HAP-1 (cell line): Measurements from ENCODE around the gene SURF6.
A peak's percentile ranks its signal among the peaks of the same experiment; 100 is the strongest.
"Not testable (repeated sequence)": the region's sequence is repeated elsewhere in the genome, so short reads cannot be mapped to it uniquely, and the experiment has no call there.

Source experiments
- DNase-seq, 2 experiments: peaks; one replicate each; pipeline ENCODE4 v3.0.0-alpha.2; 2016 to 2020; ENCODE audit warnings: low spot score in 2 of 2
- H3K27me3 ChIP-seq: fragments of 250-450 bp; sonication (Bioruptor Pico); 2 replicates; pipeline ENCODE4 v1.5.1; 2020; ENCODE audit warnings: low read depth, mild to moderate bottlenecking, moderate library complexity
- H3K36me3 ChIP-seq: fragments of 250-450 bp; sonication (Bioruptor Pico); replicated peaks from 2 replicates; pipeline ENCODE4 v1.5.1; 2020; ENCODE audit warnings: mild to moderate bottlenecking
- H3K4me1 ChIP-seq: fragments of 250-450 bp; sonication (Bioruptor Pico); 2 replicates; pipeline ENCODE4 v1.5.1; 2020; ENCODE audit warnings: mild to moderate bottlenecking
- H3K4me3 ChIP-seq: fragments of 250-450 bp; sonication (Bioruptor Pico); 2 replicates; pipeline ENCODE4 v1.5.1; 2020; ENCODE audit warnings: mild to moderate bottlenecking, moderate library complexity
- H3K9me3 ChIP-seq: fragments of 250-450 bp; sonication (Bioruptor Pico); 2 replicates; pipeline ENCODE4 v1.5.1; 2020; ENCODE audit warnings: mild to moderate bottlenecking, moderate library complexity
- in situ Hi-C: fragments of 300-500 bp; cut with MboI; formaldehyde crosslinking; loops from 3 replicates; pipeline ENCODE4 v1.14.3; 2020; ENCODE audit warnings: low sequenced_read_pairs, inconsistent platforms, mixed read lengths

The SURF6 gene

GRCh38 chr9:133322701-133323100, 13.3 kb downstream of the SURF6 start:
- Histone ChIP-seq H3K36me3 (no peaks in the 10 kb centered on the region), H3K27me3 (no peaks in the 10 kb centered on the region), H3K9me3 (no peaks in the 10 kb centered on the region), H3K4me1 (no peaks in the 10 kb centered on the region), H3K4me3 (no peak overlapping the region)
- DNase-seq = no peak
- in situ Hi-C loops = loop anchor here (10.0 kb wide), 2 partner anchors 88 to 138 kb away; no protein-coding TSS in a partner anchor

GRCh38 chr9:133321411-133321935, 14.5 kb downstream of the SURF6 start:
- peak in 1 of 2 experiments; percentile 6 for DNase-seq
- Histone ChIP-seq H3K36me3 (no peaks in the 10 kb centered on the region), H3K4me1 (no peaks in the 10 kb centered on the region), H3K4me3 (no peak overlapping the region), H3K27me3 (no peaks in the 10 kb centered on the region), H3K9me3 (no peaks in the 10 kb centered on the region)
- in situ Hi-C loops = loop anchor here (10.0 kb wide), 2 partner anchors 87 to 137 kb away; no protein-coding TSS in a partner anchor

GRCh38 chr9:133320421-133320881, 15.5 kb downstream of the SURF6 start:
- in situ Hi-C loops = loop anchor here (10.0 kb wide), 2 partner anchors 86 to 136 kb away; no protein-coding TSS in a partner anchor
- H3K4me1 ChIP-seq = no peaks in the 10 kb centered on the region

GRCh38 chr9:133317551-133317950, 18.4 kb downstream of the SURF6 start:
- H3K27me3 ChIP-seq, DNase-seq, H3K4me1 ChIP-seq, H3K4me3 ChIP-seq, H3K9me3 ChIP-seq, in situ Hi-C loops, H3K36me3 ChIP-seq: not testable (repeated sequence)

More at GRCh38 chr9:133320421-133320881, 15.5 kb downstream of the SURF6 start:
- no peak overlapping the region for H3K4me3 ChIP-seq
- no peak for DNase-seq
- no peaks in the 10 kb centered on the region for H3K9me3 ChIP-seq
- no peaks in the 10 kb centered on the region for H3K36me3 ChIP-seq
- no peaks in the 10 kb centered on the region for H3K27me3 ChIP-seq

GRCh38 chr9:133315997-133316396, 20.0 kb downstream of the SURF6 start:
- Histone ChIP-seq H3K4me1 (no peaks in the 10 kb centered on the region), H3K4me3 (no peak overlapping the region), H3K27me3 (no peaks in the 10 kb centered on the region), H3K36me3 (no peaks in the 10 kb centered on the region), H3K9me3 (no peaks in the 10 kb centered on the region)
- in situ Hi-C loops = no loop called here
- no peak for DNase-seq

- in situ Hi-C loops = no loop called here
Measured at GRCh38 chr9:133309608-133310007, 26.4 kb downstream of the SURF6 start.

GRCh38 chr9:133307301-133307700, 28.7 kb downstream of the SURF6 start:
- in situ Hi-C loops = no loop called here
- Histone ChIP-seq H3K36me3 (no peaks in the 10 kb centered on the region), H3K9me3 (peaks cover 8% of the 10 kb centered on the region), H3K4me1 (no peaks in the 10 kb centered on the region), H3K27me3 (peaks cover 3% of the 10 kb centered on the region; the same call in 1 of the 2 replicates), H3K4me3 (no peak overlapping the region)
- no peak for DNase-seq

More at GRCh38 chr9:133309608-133310007, 26.4 kb downstream of the SURF6 start:
- DNase-seq = no peak
- peaks cover 8% of the 10 kb centered on the region for H3K9me3 ChIP-seq
- no peaks in the 10 kb centered on the region for H3K36me3 ChIP-seq
- no peak overlapping the region for H3K4me3 ChIP-seq
- peaks cover 3% of the 10 kb centered on the region; the same call in 1 of the 2 replicates for H3K27me3 ChIP-seq
- H3K4me1 ChIP-seq = no peaks in the 10 kb centered on the region

GRCh38 chr9:133306242-133307204, 29.5 kb downstream of the SURF6 start:
- Histone ChIP-seq H3K27me3 (peaks cover 3% of the 10 kb centered on the region; the same call in 1 of the 2 replicates), H3K36me3 (no peaks in the 10 kb centered on the region), H3K4me3 (no peak overlapping the region), H3K9me3 (peaks cover 8% of the 10 kb centered on the region), H3K4me1 (no peaks in the 10 kb centered on the region)
- in situ Hi-C loops = no loop called here
- DNase-seq = no peak

- Histone ChIP-seq H3K4me3 (no peak overlapping the region), H3K9me3 (peaks cover 8% of the 10 kb centered on the region), H3K4me1 (no peaks in the 10 kb centered on the region), H3K27me3 (peaks cover 3% of the 10 kb centered on the region; the same call in 1 of the 2 replicates), H3K36me3 (no peaks in the 10 kb centered on the region)
- no peak for DNase-seq
- in situ Hi-C loops = no loop called here
Measured at GRCh38 chr9:133305731-133306130, 30.3 kb downstream of the SURF6 start.

GRCh38 chr9:133304477-133305377, 31.3 kb downstream of the SURF6 start:
- Histone ChIP-seq H3K4me3 (no peak overlapping the region), H3K4me1 (no peaks in the 10 kb centered on the region), H3K36me3 (no peaks in the 10 kb centered on the region), H3K9me3 (peaks cover 5% of the 10 kb centered on the region), H3K27me3 (peaks cover 3% of the 10 kb centered on the region; the same call in 1 of the 2 replicates)
- DNase-seq = no peak
- in situ Hi-C loops = no loop called here

GRCh38 chr9:133304158-133304470, 31.9 kb downstream of the SURF6 start:
- in situ Hi-C loops = no loop called here
- Histone ChIP-seq H3K4me1 (no peaks in the 10 kb centered on the region), H3K4me3 (no peak overlapping the region), H3K9me3 (no peaks in the 10 kb centered on the region), H3K36me3 (no peaks in the 10 kb centered on the region), H3K27me3 (peaks cover 3% of the 10 kb centered on the region; the same call in 1 of the 2 replicates)
- no peak for DNase-seq

GRCh38 chr9:133303266-133304157, 32.5 kb downstream of the SURF6 start:
- Histone ChIP-seq H3K4me3 (no peak overlapping the region), H3K4me1 (no peaks in the 10 kb centered on the region), H3K9me3 (no peaks in the 10 kb centered on the region), H3K36me3 (no peaks in the 10 kb centered on the region), H3K27me3 (peaks cover 3% of the 10 kb centered on the region; the same call in 1 of the 2 replicates)
- in situ Hi-C loops = no loop called here
- DNase-seq = no peak
